ENCODE measurements around the gene ALDH3A2.

The ALDH3A2 gene

GRCh38 chr17:19717031-19717360 is 68.4 kb downstream of the ALDH3A2 start:
- DNase-seq, result no peak

GRCh38 chr17:19717411-19717908 is 68.9 kb downstream of the ALDH3A2 start:
- no peak for DNase-seq

DNA sequence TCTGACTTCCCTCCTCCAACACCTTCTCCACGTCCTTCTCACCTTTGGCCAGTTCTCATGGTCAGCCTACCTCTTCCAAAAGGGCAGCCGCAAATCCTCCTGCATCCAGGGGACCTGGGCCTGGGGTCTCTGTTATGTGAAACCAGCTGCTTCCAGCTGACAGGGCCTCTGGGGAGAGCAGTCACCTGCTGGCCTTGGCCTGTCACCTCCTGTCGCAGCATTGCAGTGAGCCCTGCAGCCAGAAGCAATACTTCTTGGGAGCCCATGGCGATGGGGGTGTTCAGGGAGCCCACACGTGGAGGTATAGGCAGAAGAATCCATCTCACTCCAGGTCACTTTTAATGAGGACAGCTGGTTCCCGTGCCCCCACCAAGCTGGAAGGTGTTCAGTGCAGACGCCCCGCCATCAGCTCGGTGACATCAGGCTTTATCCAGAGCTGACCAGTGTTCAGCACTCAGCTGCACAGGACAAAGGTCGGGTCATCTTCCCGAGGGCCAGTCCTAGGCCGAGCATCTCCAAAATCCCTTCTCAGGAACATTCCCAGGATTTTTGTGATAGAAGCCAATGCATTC is 69.6 kb downstream of the ALDH3A2 start:
- DNase-seq, result no peak

DNA sequence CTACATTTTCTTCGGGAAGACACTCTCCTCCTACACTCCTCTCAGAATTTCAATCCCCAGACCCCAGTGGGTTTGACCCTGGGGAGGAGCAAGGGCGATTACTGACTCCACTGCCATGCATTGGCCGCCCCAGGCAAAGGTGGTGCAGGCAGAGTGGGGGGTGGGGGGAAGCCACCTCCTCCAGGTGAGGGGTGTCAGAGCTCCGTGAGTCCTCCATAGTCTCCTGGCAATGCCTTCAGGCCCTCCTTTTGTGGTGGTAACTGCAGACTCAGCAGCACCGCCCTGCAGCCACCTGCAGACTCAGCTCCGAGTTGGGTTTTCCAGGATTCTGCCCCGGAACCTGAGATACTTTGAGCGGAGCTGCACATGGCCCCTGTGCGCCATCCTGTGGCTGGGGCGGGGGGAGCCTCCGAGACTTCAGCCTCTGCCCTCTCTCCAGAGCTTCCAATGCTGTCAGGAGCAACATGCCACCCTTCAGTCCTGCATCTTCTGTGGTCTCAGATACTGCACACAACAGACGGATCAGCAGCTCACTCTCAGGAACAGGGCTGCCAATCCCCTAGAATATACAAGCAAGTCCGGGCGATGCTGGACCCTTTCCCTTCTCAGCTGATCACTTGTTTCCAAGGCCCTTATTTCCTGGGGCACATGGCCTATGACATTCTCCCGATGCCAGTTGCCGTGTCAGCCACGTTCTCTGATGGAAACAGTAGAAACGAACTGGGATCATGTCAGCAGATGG is 70.2 kb downstream of the ALDH3A2 start:
- no peak for DNase-seq

- DNase-seq, result no peak
Observed at GRCh38 chr17:19719355-19720209, 71.0 kb downstream of the ALDH3A2 start.

DNA sequence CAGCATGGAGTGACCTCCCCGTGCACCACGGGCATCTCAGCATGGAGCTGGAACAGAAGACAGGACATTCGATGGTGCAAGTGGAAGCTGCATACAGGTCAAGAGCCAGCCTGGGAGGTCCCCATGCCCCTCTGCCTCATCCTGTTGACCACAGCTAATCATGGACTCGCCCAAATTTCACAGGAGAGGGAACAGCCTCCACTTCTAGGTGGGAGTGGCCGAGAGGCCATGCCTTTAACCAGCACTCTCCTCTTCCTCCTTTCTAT is 71.6 kb downstream of the ALDH3A2 start:
- no peak for DNase-seq

DNA sequence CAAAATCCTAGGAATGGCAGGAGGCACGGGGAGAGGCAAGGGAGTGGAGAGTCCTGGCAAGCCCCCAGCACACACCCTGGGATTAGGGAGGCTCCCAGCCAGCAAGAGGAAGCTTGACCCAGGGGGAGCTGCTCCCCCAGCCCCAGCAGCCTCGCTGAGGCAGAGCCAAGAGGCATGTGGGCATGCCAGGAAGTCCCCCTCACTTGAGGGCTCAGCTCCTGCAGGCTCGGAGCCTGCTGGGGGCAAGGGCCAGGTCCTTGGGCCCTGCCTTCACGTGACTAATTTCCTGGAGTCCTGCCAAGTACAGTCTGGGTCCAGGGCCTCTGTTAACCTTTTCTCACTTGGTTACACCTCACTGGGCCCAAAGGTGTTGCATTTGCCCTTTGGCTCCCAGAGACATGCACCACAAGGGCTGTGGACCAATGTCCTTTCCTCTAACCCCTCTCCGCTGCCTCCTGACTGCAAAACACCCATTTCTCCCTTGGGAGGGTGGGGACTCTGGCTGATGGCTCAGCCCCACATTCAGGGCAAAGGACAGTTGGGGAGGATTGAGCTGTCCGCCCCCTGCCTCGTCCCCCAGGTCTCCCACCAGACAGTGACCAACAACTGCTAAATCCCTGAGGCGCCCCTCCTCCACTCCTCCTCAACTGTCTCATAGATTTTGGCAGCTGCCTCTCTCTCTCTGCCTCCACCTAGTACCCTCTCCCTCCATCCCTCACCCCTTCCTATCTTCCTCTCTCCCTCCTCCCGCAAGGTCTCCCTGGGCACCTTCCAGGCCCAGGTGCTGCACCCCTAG is 72.3 kb downstream of the ALDH3A2 start:
- peak; percentile 87 for DNase-seq

DNA sequence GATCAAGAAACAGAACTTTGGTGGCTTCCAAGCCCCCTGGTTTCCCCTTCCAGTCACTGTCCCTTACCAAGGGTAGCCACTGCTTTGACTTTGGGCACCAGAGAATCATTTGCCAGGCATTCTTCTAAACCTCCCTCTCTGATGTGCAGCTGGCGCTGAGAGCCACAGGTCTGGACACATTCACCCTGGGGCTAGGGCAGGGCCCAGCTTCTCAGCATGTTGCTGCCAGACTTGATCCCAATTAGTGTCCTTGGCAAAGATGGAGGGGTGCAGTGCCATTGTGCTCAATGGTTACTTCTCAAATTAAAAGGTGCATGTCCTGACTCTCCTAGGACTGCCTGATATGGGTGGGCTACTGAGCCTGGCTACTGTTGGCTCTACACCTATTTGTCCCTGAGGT is 75.4 kb downstream of the ALDH3A2 start:
- DNase-seq, result no peak

DNA sequence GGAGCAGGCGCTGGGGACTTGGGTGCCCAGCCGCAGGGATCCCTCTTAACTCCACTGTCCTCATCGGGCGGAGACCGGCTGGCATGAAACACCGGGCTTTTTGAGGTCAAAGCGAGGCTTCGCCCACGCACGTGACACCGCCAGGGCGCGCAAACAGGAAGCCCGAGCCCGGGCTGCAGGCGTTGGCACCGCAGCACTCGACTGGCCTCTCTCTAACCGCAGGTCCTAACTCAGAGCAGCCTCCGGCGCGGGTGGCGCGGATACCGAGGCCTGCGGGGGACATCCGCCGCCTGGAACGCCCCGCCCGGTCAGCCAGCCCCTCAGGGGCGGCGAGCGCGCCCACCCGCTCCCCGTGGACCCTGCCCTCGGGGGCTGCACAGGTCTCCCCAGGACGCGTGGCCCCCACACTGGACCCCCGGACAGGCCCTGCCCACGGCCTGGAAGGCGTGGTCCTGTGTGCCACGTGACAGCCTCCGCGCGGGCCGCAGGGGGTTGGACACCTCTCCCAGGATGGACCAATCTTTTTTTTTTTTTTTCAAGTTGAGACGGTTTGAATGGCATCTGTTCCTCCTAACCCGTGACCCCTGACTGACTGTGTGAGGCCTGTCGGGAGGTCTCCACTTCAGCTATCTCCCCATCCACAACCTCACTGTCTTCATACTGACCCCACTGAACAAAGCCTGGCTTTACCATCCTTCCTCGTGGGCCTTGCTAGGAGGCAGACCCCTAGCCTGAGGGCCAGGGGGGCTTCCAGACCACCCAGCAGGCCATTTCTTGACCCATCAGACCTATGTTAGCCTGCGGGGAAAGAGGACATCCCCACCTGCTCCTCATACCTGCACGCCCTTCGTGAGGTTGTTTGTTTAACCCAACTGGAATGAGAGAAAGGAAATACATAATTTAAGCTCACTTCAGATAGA is 76.2 kb downstream of the ALDH3A2 start:
- no peak for DNase-seq

DNA sequence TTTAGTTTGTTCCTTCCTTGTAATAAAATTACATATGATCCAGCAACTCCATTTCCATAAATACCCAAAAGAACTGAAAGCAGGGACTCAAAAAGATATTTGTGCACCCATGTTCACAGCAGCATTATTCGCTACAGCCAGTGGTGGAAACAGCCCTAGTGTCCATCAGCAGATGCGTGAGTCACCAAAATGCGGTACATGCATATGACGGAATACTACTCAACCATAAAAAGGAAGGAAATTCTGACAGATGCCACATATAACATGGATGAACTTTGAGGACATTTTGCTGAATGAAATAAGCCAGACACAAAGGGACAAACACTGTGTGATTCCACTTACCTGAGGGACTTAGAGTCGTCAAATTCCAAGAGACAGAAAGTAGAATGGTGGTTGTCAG is 76.9 kb downstream of the ALDH3A2 start:
- DNase-seq, result no peak

DNA sequence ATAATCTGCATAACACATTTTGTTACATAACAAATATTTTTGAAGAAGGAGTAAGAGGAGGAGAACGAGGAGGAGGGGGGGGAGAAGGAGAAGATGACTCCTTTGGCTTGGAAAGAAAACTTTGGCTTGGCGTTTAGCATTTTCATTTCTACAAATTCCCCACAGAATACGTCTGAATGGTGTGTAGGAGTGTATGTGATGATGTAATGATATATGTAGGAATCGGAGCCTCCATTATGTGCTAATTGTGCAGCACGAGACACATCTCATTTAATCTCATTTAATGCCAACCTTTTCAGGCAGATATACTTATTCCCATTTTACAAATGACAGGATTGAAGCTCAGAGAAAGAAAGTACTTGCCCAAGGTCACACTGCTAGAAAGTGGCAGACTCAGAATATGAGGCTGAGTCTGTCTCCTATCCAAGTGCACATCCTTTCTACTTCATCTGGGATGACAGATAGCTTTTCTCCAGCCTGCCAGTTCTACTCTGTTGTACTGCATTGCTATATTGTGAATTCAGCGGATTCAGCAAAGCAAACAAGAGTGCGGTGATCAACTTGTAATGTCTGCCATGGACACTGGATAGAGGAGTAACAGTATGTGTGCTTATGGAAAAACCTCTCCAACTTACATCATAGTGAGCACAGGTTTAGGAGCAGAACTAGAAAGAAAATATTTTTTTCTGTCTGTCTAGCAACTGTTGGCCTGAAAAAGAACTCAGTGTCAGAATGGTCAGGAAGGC is 78.3 kb downstream of the ALDH3A2 start:
- DNase-seq, result peak; percentile 42

Data from NCI-H510A treated with DMSO at 0.1 percent for 48 hours (cell line).